Stomach (tissue), 4 donors: Measurements from ENCODE around the gene C11orf21.

Experiments
- EP300 ChIP-seq: sonication (generic); formaldehyde crosslinking; IDR thresholded peaks from one replicate; pipeline ENCODE4 v1.6.1; 2017; ENCODE audit warnings: antibody characterized with exemption
- POLR2A ChIP-seq, 4 donors: fragments of 450-650 bp; IDR thresholded peaks; one replicate each; pipeline ENCODE4 v1.6.1; 2016; ENCODE audit warnings: antibody characterized with exemption in 4 of 4, control low read depth in 2 of 4, mild to moderate bottlenecking in 1 of 4, moderate library complexity in 1 of 4
- TF ChIP-seq, protein P1 (sequence below), 7 experiments: fragments of 450-650 bp in 4 of 7; fragments of 200-600 bp in 3 of 7; sonication (generic) in 3 of 7; IDR thresholded peaks; one replicate each; pipeline ENCODE4 v1.5.1; 2016 to 2019; ENCODE audit warnings: antibody characterized with exemption in 7 of 7, control low read depth in 2 of 7, mild to moderate bottlenecking in 1 of 7

DNA sequence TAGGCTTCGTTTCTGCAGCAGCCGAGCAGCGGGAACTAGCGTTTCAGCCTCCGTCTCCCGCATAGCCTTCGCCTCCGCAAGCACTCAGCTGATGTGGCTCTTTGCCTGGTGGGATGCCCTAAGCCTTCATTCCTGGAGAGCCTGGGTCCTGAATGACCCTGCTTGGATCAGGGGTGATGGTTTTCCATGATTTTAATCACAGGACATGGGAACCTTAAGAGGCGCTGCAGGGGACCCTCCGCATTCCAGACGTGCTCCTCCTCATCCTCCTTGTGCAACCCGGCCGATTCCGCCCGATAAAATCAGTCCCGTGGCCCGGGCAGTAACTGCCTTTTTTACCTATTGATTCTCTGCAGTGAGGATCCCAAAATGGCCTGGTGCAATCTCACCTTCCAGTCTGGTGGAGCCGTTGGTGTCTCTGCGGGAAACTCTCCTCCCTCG lies 8.2 kb downstream of the C11orf21 start:
- no peak for TF ChIP-seq EP300
- TF ChIP-seq, protein P1, sequence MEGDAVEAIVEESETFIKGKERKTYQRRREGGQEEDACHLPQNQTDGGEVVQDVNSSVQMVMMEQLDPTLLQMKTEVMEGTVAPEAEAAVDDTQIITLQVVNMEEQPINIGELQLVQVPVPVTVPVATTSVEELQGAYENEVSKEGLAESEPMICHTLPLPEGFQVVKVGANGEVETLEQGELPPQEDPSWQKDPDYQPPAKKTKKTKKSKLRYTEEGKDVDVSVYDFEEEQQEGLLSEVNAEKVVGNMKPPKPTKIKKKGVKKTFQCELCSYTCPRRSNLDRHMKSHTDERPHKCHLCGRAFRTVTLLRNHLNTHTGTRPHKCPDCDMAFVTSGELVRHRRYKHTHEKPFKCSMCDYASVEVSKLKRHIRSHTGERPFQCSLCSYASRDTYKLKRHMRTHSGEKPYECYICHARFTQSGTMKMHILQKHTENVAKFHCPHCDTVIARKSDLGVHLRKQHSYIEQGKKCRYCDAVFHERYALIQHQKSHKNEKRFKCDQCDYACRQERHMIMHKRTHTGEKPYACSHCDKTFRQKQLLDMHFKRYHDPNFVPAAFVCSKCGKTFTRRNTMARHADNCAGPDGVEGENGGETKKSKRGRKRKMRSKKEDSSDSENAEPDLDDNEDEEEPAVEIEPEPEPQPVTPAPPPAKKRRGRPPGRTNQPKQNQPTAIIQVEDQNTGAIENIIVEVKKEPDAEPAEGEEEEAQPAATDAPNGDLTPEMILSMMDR (IDR thresholded peaks at IDR 0.05) = no peak
- TF ChIP-seq POLR2A (IDR thresholded peaks at IDR 0.05) = no peak
